ENCODE data around the gene TWIST2. TPM values are rescaled to one million over a fixed set of nuclear protein-coding genes. Genes with fewer than 3 reads are reported as not detected.

TWIST2 gene
- total and polyA plus RNA-seq, 9 of the 15 experiments (the other 6 are each of a cell fraction or from before 2014, with no cell fraction given): not detected

GRCh38 chr2:238848976-238849853 is 1.3 kb downstream of the TWIST2 start:
- H2AFZ ChIP-seq (ENCODE audit: low read depth, low read length): no peak overlapping the region
- H3K36me3 ChIP-seq (ENCODE audit: control insufficient read depth, insufficient read depth, low read length): no peaks in the 10 kb centered on the region
- H3K27me3 ChIP-seq (ENCODE audit: control insufficient read depth in 2 of 2, insufficient read depth in 2 of 2, low read length in 2 of 2): peaks cover 0 to 31% of the 10 kb centered on the region in 2 experiments; a peak in 2 of 5 replicates
- H3K9me1 ChIP-seq (ENCODE audit: control insufficient read depth, insufficient read depth, low read length): no peaks in the 10 kb centered on the region
- no peaks in the 10 kb centered on the region for H3K9me3 ChIP-seq (replicated peaks; ENCODE audit: control insufficient read depth, insufficient read depth, low read depth, low read length)
- DNase-seq (ENCODE audit: extremely low read depth in 1 of 4, low spot score in 3 of 4): no peak
- no peaks in the 10 kb centered on the region; a peak in 1 of 5 replicates for H3K4me1 ChIP-seq (replicated peaks in 1 of 2; ENCODE audit: control insufficient read depth in 2 of 2, insufficient read depth in 2 of 2, low read length in 2 of 2)
- POLR2A ChIA-PET: interaction anchor here (0.6 kb wide), 1 partner anchor 237 kb away, joined by 3 read pairs; no protein-coding TSS in a partner anchor
- no peak overlapping the region for H3K27ac ChIP-seq (ENCODE audit: extremely low read depth, low read depth, low read length)
- BruUV-seq (replicated peaks): no TSS peak
- CTCF ChIA-PET (ENCODE audit: low intra/inter-chr PET ratio): no interaction called here
- intact Hi-C loops (cut with micrococcal nuclease): no loop called here
- in situ Hi-C loops (cut with MboI): no loop called here
- no peaks in the 10 kb centered on the region for H4K20me1 ChIP-seq (replicated peaks; ENCODE audit: control insufficient read depth, insufficient read depth, low read length)
- no peak overlapping the region for H3K4me2 ChIP-seq (ENCODE audit: insufficient read depth, low read length)
- no peak overlapping the region for H3K9ac ChIP-seq (ENCODE audit: insufficient read depth in 1 of 2, low read depth in 2 of 2, low read length in 2 of 2)
- no peak for FAIRE-seq
- no peaks in the 10 kb centered on the region for H3K79me2 ChIP-seq (ENCODE audit: control insufficient read depth, insufficient read depth, low read length)
- no peak for ATAC-seq
- H3K4me3 ChIP-seq: no peak overlapping the region
- 4% methylated on average over 14 of the region's 70 CpGs for WGBS (ENCODE audit: insufficient coverage, low coverage, missing lambda C conversion rate)
- TF ChIP-seq ZBTB49 (CRISPR knock-in tag; IDR thresholded peaks at IDR 0.05; ENCODE audit: borderline replicate concordance): no peak
- no peak for TF ChIP-seq ZNF696 (CRISPR knock-in tag; conservative IDR thresholded peaks at IDR 0.05)
- TF ChIP-seq ARID3A (IDR thresholded peaks at IDR 0.05; ENCODE audit: borderline replicate concordance, low read depth, low read length): no peak
- no peak for TF ChIP-seq FOS (IDR thresholded peaks at IDR 0.05; ENCODE audit: extremely low read depth, insufficient read length)
- TF ChIP-seq RBM17 (IDR thresholded peaks at IDR 0.05; ENCODE audit: borderline replicate concordance, low read depth, low read length): no peak
- no peak for TF ChIP-seq RAD51 (IDR thresholded peaks at IDR 0.05; ENCODE audit: borderline replicate concordance, low read depth)
- no peak for TF ChIP-seq SMAD2 (IDR thresholded peaks at IDR 0.05; ENCODE audit: low read depth, low read length)
- TF ChIP-seq SIRT6 (IDR thresholded peaks at IDR 0.05; ENCODE audit: low read depth, low read length): no peak
- no peak for TF ChIP-seq ARHGAP35 (IDR thresholded peaks at IDR 0.05; ENCODE audit: partially characterized antibody)
- no peak for TF ChIP-seq ZNF124 (CRISPR knock-in tag; IDR thresholded peaks at IDR 0.05)
- TF ChIP-seq ZBTB2 (IDR thresholded peaks at IDR 0.05): no peak
- TF ChIP-seq PTTG1 (tag; IDR thresholded peaks at IDR 0.05; ENCODE audit: low read depth): no peak
- TF ChIP-seq ZNF354B (CRISPR knock-in tag; IDR thresholded peaks at IDR 0.05): no peak

Measured in K562 (cell line).